ENCODE data around the gene ATXN1.

DNA sequence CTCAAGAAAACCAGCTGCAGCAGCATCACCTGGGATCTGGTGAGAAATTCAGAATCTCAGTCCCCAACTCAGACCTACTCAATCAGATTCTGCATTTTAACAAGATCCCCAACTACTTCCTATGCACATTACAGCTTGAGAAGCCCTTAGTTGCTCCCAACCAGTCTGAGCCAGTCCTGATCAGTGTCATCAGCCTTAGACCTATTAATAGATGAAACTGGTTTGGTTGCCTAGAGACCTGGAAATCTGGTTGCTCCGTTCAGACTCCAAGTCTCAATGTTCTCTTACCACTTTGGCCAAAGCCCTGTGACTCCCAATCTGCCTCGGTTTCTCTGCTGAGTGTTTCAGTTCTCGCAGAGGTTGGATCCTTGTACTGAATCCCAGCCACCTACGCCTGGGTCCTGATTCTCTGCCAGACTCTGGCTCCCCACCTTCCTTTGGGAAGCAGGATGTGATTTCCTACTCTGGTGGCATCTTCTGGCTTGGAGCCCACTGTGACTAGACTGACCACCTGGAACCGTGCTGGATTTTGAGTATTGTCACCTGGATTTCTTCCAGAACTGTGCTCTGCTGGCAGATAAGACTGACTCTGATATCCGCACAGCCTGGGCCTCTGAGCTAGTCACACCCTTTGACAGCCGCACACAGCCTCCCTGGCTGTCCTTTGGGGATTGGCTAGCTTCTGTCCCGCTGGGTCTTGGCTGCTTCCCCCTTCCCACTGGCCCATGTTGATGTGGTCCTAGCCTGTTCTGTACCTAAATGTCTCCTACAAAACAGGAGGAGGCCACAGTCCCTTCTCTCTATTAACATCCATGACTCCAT is 20.3 kb upstream of the ATXN1 start:
- no peak for TF ChIP-seq CTCF (IDR thresholded peaks at IDR 0.05)
- no peak for TF ChIP-seq POLR2A (IDR thresholded peaks at IDR 0.05)
